ENCODE results near the gene PPFIBP2.
"Not testable (repeated sequence)": the region's sequence is repeated elsewhere in the genome, so short reads cannot be mapped to it uniquely, and the experiment has no call there.

The PPFIBP2 gene

GRCh38 chr11:7500251-7500650 lies 13.5 kb upstream of the PPFIBP2 start:
- DNase-seq: no peak

GRCh38 chr11:7501251-7501650 lies 12.5 kb upstream of the PPFIBP2 start:
- no peak for DNase-seq

- no peak for DNase-seq
These were observed 11.9 kb upstream of the PPFIBP2 start for GRCh38 chr11:7501894-7502293.

GRCh38 chr11:7506243-7506642 lies 7.6 kb upstream of the PPFIBP2 start:
- DNase-seq: no peak

- no peak for DNase-seq
These were observed 5.7 kb upstream of the PPFIBP2 start for GRCh38 chr11:7508087-7508486.

GRCh38 chr11:7509966-7510365 lies 3.8 kb upstream of the PPFIBP2 start:
- no peak for DNase-seq

GRCh38 chr11:7511401-7511800 lies 2.4 kb upstream of the PPFIBP2 start:
- peak; percentile 90 for DNase-seq

GRCh38 chr11:7512525-7513233 lies 1.1 kb upstream of the PPFIBP2 start:
- no peak for DNase-seq

GRCh38 chr11:7514099-7514591 lies 346 bp downstream of the PPFIBP2 start:
- no peak for DNase-seq

GRCh38 chr11:7515447-7515886 lies 1.7 kb downstream of the PPFIBP2 start:
- DNase-seq: no peak

GRCh38 chr11:7516475-7516874 lies 2.7 kb downstream of the PPFIBP2 start:
- DNase-seq: no peak

- not testable (repeated sequence) for DNase-seq
These were observed 3.9 kb downstream of the PPFIBP2 start for GRCh38 chr11:7517743-7518142.

- no peak for DNase-seq
These were observed 5.2 kb downstream of the PPFIBP2 start for GRCh38 chr11:7518811-7519562.

GRCh38 chr11:7520011-7520942 lies 6.5 kb downstream of the PPFIBP2 start:
- no peak for DNase-seq

GRCh38 chr11:7520981-7521487 lies 7.2 kb downstream of the PPFIBP2 start:
- DNase-seq: no peak

GRCh38 chr11:7522121-7522520 lies 8.3 kb downstream of the PPFIBP2 start:
- no peak for DNase-seq

GRCh38 chr11:7522546-7522945 lies 8.7 kb downstream of the PPFIBP2 start:
- no peak for DNase-seq

- no peak for DNase-seq
These were observed 9.8 kb downstream of the PPFIBP2 start for GRCh38 chr11:7523416-7524210.

GRCh38 chr11:7524462-7525235 lies 10.8 kb downstream of the PPFIBP2 start:
- no peak for DNase-seq

- no peak for DNase-seq
These were observed 11.6 kb downstream of the PPFIBP2 start for GRCh38 chr11:7525424-7525823.

- DNase-seq: no peak
These were observed 13.2 kb downstream of the PPFIBP2 start for GRCh38 chr11:7527029-7527428.
